H1 (cell line): ENCODE data around the gene LGR4. TPM values are rescaled to one million over a fixed set of nuclear protein-coding genes. Genes with fewer than 3 reads are reported as not detected.

Experiments
- BRCA1 ChIP-seq: IDR thresholded peaks from 2 replicates; pipeline ENCODE4 v1.6.1; 2012; ENCODE audit warnings: low read depth, low read length, improper control_type of control experiment
- CEBPB ChIP-seq: IDR thresholded peaks from 2 replicates; pipeline ENCODE4 v1.6.1; 2012; ENCODE audit warnings: low read depth, low read length
- EP300 ChIP-seq, 2 experiments: IDR thresholded peaks; 1 replicate in 1 of 2; 2 replicates in 1 of 2; pipeline ENCODE4 v1.6.1; 2011 to 2012; ENCODE audit warnings: low read depth in 2 of 2, low read length in 2 of 2, mild to moderate bottlenecking in 2 of 2, borderline replicate concordance in 1 of 2, inconsistent platforms in 1 of 2, moderate library complexity in 1 of 2
- GTF2F1 ChIP-seq: IDR thresholded peaks from 2 replicates; pipeline ENCODE4 v1.6.1; 2012; ENCODE audit warnings: low read depth, low read length, improper control_type of control experiment, borderline replicate concordance
- JUND ChIP-seq: IDR thresholded peaks from 2 replicates; pipeline ENCODE4 v1.6.1; 2011; ENCODE audit warnings: mild to moderate bottlenecking, improper control_type of control experiment, low read length
- MAFK ChIP-seq: IDR thresholded peaks from 2 replicates; pipeline ENCODE4 v1.6.1; 2012; ENCODE audit warnings: low read depth, mild to moderate bottlenecking, improper control_type of control experiment, low read length
- NANOG ChIP-seq: IDR thresholded peaks from 2 replicates; pipeline ENCODE4 v1.6.1; 2011; ENCODE audit warnings: low read length, low read depth, mild to moderate bottlenecking, inconsistent platforms; ENCODE audit not compliant: insufficient read depth, poor library complexity, severe bottlenecking
- RBBP5 ChIP-seq: IDR thresholded peaks from 2 replicates; pipeline ENCODE4 v1.7.1; 2012; ENCODE audit warnings: low read depth, mild to moderate bottlenecking, inconsistent platforms, low read length, moderate library complexity, borderline replicate concordance
- TCF12 ChIP-seq: IDR thresholded peaks from 2 replicates; pipeline ENCODE4 v1.6.1; 2011; ENCODE audit warnings: low read depth, mild to moderate bottlenecking, low read length
- polyA plus RNA-seq, 7 experiments: library from polyadenylated mRNA; depleted of rRNA in 3 of 7; stranded (reverse) in 5 of 7; unstranded in 2 of 7; fragments of >200 nt in 5 of 7; fragments of 200-250 nt in 2 of 7; gene quantifications; 1 replicate in 5 of 7; 2 replicates in 1 of 7; 4 replicates in 1 of 7; pipeline versions ENCODE4 v1.2.1 to v1.2.3, GENCODE V29; 2011 to 2013; ENCODE audit warnings: missing spikeins in 2 of 7, mixed read lengths in 2 of 7
- total RNA-seq: library from RNA; stranded (reverse); fragmentation: NEBNext Ultra II Directional; extraction: Animal tissue kit (Norgen Biotek cat#: 25700); gene quantifications from 2 replicates; pipeline ENCODE4 v1.2.1, GENCODE V29; 2021

Gene LGR4
- total and polyA plus RNA-seq, 2 of the 8 experiments (the other 6 are each of a cell fraction or from before 2014, with no cell fraction given): 26.6 to 61.7 TPM

- no peak for TF ChIP-seq JUND
- no peak for TF ChIP-seq CEBPB
- no peak for TF ChIP-seq MAFK
- no peak for TF ChIP-seq RBBP5
- TF ChIP-seq NANOG: no peak
- no peak for TF ChIP-seq TCF12
- no peak for TF ChIP-seq BRCA1
- no peak for TF ChIP-seq EP300 (IDR thresholded peaks at IDR 0.05; ENCODE audit: borderline replicate concordance in 1 of 2, low read depth in 2 of 2, low read length in 2 of 2)
- no peak for TF ChIP-seq GTF2F1
These were observed 34.6 kb downstream of the LGR4 start (continued) for GRCh38 chr11:27437829-27438594.
